ENCODE measurements around the gene FOS. TPM values are rescaled to one million over a fixed set of nuclear protein-coding genes. Genes with fewer than 3 reads are reported as not detected.

FOS gene
- total RNA-seq, 4 donors from 2014 or later: 935 to 2,479 (median 2,174) TPM

- DNase-seq (ENCODE audit: low spot score): no peak
- peak; percentile 14 for ATAC-seq (ENCODE audit: low FRiP score)
- TF ChIP-seq CTCF (IDR thresholded peaks at IDR 0.05): no peak
Observed at GRCh38 chr14:75295061-75295461, 16.4 kb downstream of the FOS start.

GRCh38 chr14:75295491-75296345, 17.1 kb downstream of the FOS start:
- peak; percentile 74 for DNase-seq (ENCODE audit: low spot score)
- no peak for ATAC-seq (ENCODE audit: low FRiP score)
- peak in 2 of 3 donors; percentile 51 to 83 for TF ChIP-seq CTCF (IDR thresholded peaks at IDR 0.05)

GRCh38 chr14:75297411-75298040, 18.9 kb downstream of the FOS start:
- TF ChIP-seq CTCF (IDR thresholded peaks at IDR 0.05): no peak
- DNase-seq (ENCODE audit: low spot score) (no peak), ATAC-seq (ENCODE audit: low FRiP score) (no peak)

GRCh38 chr14:75298187-75298965, 19.7 kb downstream of the FOS start:
- DNase-seq (ENCODE audit: low spot score) (no peak), ATAC-seq (ENCODE audit: low FRiP score) (peak; percentile 40)
- TF ChIP-seq CTCF (IDR thresholded peaks at IDR 0.05): no peak

GRCh38 chr14:75299059-75299458, 20.4 kb downstream of the FOS start:
- ATAC-seq (ENCODE audit: low FRiP score): peak; percentile 36
- DNase-seq (ENCODE audit: low spot score): peak; percentile 66
- no peak for TF ChIP-seq CTCF (IDR thresholded peaks at IDR 0.05)

- no peak for TF ChIP-seq CTCF (IDR thresholded peaks at IDR 0.05)
Observed at GRCh38 chr14:75299576-75299975, 20.9 kb downstream of the FOS start.

More at GRCh38 chr14:75299576-75299975, 20.9 kb downstream of the FOS start:
- no peak for DNase-seq (ENCODE audit: low spot score)
- ATAC-seq (ENCODE audit: low FRiP score): peak; percentile 3

Data from omental fat pad (tissue), 4 donors.